HS-27A (cell line): ENCODE results near the gene CNTNAP2.

Experiments
- DNase-seq: peaks from one replicate; pipeline ENCODE4 v3.0.0-alpha.2; 2012; ENCODE audit warnings: low read depth, missing footprints

Gene CNTNAP2

GRCh38 chr7:146296028-146296427 lies 179.4 kb downstream of the CNTNAP2 start:
- DNase-seq: no peak

DNA sequence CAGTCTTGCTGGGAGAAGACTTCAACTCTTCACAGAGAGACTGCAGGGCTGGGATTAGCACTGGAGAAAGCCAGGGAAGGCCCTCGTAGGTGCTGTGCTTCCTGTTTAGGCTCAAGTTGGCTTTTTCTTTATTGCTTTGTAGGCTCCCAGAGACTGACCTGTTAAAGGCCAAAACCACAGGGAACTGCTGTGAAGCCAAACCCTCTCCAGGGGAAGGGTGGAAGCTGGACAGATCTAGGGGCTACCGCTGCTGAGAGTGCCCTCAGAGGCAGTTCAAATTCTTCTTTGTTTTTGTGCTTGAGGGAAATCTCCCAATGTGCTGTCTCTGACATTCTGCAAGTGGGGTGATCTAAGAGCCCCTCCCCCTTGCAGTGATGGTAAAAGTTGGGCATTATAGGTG lies 198.4 kb downstream of the CNTNAP2 start:
- no peak for DNase-seq

GRCh38 chr7:146319629-146320028 lies 203.0 kb downstream of the CNTNAP2 start:
- no peak for DNase-seq

DNA sequence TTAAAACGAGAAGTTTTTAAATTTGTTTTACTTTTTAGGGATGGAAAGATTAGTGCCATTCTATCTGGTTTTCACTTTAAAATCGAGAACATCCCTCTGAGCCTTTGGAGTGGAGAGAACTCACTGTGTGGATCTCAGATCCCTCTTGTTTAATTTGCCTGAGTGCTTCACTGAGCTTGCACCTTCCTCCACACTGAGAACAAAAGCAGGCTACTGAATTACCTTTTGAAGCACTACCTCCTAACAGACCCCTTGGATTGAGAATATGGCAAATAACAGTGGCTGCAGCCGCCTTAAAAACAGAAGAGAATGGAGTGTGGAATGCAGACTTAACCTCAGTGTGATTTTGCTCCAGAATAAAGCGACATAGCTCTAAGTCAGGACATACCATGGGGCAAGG lies 204.7 kb downstream of the CNTNAP2 start:
- no peak for DNase-seq

- no peak for DNase-seq
Observed at GRCh38 chr7:146331369-146331768, 214.8 kb downstream of the CNTNAP2 start.

DNA sequence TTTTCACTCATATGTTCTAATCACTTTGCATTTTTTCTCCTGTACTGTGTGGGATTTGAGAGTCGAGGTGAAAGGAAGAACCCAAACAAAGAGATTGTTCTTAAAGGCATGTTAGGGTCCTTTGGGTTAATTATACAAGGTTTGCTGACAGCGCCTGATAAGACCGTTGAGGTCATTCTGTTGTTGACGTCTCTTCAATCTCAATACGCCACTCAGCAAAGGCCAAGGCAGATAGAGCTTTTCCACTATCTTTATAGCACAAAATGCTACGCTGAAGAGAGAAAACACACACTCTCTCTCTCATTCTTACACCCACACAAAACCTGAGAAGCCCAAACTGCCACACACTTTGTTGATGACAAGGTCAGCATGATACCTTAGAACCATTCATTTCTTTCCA lies 228.7 kb downstream of the CNTNAP2 start:
- DNase-seq: no peak

DNA sequence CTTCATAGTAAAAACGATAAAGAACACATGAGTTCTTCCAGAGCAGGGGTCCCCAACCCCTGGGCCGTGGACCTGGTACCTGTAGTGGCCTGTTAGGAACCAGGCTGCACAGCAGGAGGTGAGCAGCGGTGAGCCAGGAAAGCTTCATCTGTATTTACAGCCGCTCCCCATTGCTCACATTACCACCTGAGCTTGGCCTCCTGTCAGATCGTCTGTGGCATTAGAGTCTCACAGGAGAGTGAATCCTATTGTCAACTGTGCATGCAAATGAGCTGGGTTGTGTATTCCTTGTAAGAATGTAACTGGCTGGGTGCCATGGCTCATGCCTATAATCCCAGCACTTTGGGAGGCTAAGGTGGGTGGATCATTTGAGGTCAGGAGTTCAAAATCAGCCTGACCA lies 229.5 kb downstream of the CNTNAP2 start:
- DNase-seq: no peak

- DNase-seq: no peak
Observed at GRCh38 chr7:146355216-146355615, 238.6 kb downstream of the CNTNAP2 start.

- no peak for DNase-seq
Observed at GRCh38 chr7:146359176-146359575, 242.6 kb downstream of the CNTNAP2 start.

GRCh38 chr7:146366938-146367337 lies 250.3 kb downstream of the CNTNAP2 start:
- DNase-seq: no peak

- no peak for DNase-seq
Observed at GRCh38 chr7:146370171-146370570, 253.6 kb downstream of the CNTNAP2 start.

DNA sequence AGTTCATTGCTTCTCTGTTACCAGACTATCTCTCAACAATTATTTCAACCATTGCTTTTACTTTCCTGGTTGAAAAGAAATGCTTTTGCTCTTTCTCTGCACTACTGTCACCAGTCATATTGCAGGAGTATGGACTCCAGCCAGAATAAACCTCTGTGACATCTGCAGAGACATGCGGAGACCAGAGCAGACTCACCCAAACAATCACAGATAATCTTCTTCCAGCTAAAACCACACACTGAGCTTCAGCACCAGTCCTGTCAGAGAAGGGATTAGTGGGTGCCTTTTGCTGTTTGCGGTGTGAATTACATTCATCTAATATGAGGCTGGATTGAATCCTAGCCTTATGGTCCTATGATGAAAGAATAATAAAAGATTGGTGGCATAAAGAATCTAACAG lies 258.6 kb downstream of the CNTNAP2 start:
- DNase-seq: no peak

DNA sequence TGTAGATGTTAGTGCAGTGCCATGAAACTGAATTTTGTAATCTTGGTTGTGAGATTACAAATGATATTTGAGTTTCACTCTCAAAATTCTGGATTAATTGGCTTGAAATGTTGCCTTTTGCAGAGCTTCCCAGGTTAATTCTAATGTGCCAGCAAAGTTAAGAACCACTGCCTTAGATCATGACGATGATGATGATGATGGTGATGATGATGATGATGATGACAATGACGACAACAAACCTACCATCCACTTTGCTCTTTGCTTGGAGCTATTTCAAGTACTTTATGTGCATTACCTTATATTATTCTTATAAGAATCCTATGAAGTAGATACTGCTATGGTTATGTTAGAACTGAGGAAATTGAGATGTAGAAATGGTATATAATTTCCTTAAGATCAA lies 261.6 kb downstream of the CNTNAP2 start:
- no peak for DNase-seq

GRCh38 chr7:146387140-146387539 lies 270.5 kb downstream of the CNTNAP2 start:
- no peak for DNase-seq

GRCh38 chr7:146388928-146389327 lies 272.3 kb downstream of the CNTNAP2 start:
- DNase-seq: no peak

GRCh38 chr7:146393346-146393745 lies 276.7 kb downstream of the CNTNAP2 start:
- DNase-seq: no peak

GRCh38 chr7:146397141-146397540 lies 280.5 kb downstream of the CNTNAP2 start:
- DNase-seq: no peak

- DNase-seq: no peak
Observed at GRCh38 chr7:146401939-146402338, 285.3 kb downstream of the CNTNAP2 start.

DNA sequence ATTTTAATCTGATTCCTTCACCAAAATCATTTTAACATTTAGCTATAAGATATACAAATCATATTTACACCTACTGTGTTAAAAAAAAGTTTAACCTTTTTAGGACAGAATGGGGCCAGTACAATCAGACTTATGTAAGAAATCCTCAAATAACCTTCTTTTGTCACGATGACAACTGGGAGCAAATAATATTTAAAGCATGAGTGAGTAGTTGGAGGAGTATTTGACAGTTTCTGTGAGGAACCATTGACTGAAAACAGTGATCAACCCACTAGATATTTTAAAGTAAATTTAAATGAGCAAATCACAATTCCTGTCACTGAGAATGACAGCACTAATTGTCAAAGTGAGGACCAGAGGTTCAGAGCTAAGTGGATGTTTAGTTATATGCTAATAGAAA lies 289.1 kb downstream of the CNTNAP2 start:
- DNase-seq: no peak

DNA sequence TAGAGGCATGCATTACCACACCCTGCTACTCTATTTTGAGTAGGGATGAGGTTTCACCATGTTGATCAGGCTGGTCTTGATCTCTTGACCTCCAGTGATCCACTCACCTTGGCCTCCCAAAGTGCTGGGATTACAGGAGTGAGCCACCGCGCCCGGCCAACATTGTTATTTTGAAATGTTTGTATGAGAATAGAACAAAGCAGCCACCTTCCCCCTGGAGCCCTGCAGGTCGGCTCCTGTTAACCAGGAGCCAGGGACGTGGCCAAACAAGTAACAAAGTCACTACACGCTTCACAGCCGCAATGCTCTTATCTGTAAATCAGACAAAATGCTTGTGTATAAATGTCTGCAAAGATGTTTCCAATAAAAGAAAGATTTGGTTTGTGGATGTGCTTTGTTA lies 295.4 kb downstream of the CNTNAP2 start:
- DNase-seq: no peak

GRCh38 chr7:146412781-146413180 lies 296.2 kb downstream of the CNTNAP2 start:
- no peak for DNase-seq

DNA sequence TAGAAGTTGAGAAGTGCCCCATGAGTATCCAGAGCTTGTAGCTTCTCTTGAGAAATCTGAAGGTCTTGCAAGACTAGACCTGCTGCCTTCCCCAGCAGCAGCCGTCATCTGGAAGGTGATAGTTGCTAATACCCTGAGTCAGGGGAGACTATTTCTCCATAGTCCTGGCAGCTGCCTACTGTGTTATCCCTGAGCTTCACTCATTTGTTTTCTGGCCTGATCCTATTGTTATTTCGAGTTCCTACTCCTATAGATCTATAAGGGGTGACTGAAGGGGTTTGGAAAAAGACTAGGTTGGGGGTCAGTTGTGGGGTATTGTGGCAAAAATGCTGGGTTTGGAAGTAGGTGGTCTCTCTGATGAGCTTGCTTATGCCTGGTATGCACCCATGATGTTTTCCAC lies 297.8 kb downstream of the CNTNAP2 start:
- no peak for DNase-seq

- no peak for DNase-seq
Observed at GRCh38 chr7:146414937-146415336, 298.3 kb downstream of the CNTNAP2 start.

- no peak for DNase-seq
Observed at GRCh38 chr7:146417176-146417575, 300.6 kb downstream of the CNTNAP2 start.

DNA sequence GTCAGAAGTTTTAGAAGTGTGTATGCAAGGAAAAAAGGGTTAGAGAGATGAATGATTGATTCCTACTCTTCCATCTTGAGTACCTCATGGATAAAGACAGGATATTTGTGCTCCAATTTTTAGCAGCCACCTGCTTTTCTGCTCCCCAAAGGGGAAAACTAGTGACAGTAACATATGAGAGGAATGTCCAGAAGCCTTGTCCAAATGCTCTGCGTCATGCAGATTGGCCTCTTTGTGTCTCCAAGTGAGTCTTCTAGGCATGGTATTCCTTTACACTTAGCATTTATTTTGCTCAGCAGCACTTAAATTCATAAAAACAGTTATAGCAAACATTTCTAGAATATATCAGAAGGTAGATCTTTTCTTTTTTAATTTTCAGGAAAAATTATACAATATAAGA lies 306.8 kb downstream of the CNTNAP2 start:
- no peak for DNase-seq
